ENCODE results near the gene TERT. TPM values are rescaled to one million over a fixed set of nuclear protein-coding genes. Genes with fewer than 3 reads are reported as not detected.
"Not testable (repeated sequence)": the region's sequence is repeated elsewhere in the genome, so short reads cannot be mapped to it uniquely, and the experiment has no call there.

The TERT gene
- total and polyA plus RNA-seq, 2 of the 8 experiments (the other 6 are each of a cell fraction or from before 2014, with no cell fraction given) = 13.1 to 23.1 TPM

- no peak for TF ChIP-seq KDM4A (IDR thresholded peaks at IDR 0.05; ENCODE audit: low read depth, low read length, severe bottlenecking)
- no peak for TF ChIP-seq TBP (IDR thresholded peaks at IDR 0.05; ENCODE audit: low read depth, low read length)
- no peak for TF ChIP-seq ASH2L (IDR thresholded peaks at IDR 0.05; ENCODE audit: low read length)
- TF ChIP-seq RFX5 (IDR thresholded peaks at IDR 0.05; ENCODE audit: borderline replicate concordance, low read depth, low read length) = no peak
- TF ChIP-seq EGR1 (IDR thresholded peaks at IDR 0.05; ENCODE audit: borderline replicate concordance, low read depth, low read length) = no peak
- TF ChIP-seq SUZ12 (IDR thresholded peaks at IDR 0.05; ENCODE audit: low read length) = no peak
- no peak for TF ChIP-seq POLR2A (IDR thresholded peaks at IDR 0.05; ENCODE audit: control extremely low read depth in 1 of 2, low read depth in 2 of 2, low read length in 2 of 2)
- no peak for TF ChIP-seq TAF7 (optimal IDR thresholded peaks at IDR 0.05; ENCODE audit: borderline replicate concordance, low read depth, low read length)
- no peak for TF ChIP-seq CTBP2 (IDR thresholded peaks at IDR 0.05; ENCODE audit: borderline replicate concordance, insufficient read depth, insufficient read length, low read length)
- no peak for TF ChIP-seq SP2 (IDR thresholded peaks at IDR 0.05; ENCODE audit: low read length)
- no peak for TF ChIP-seq KDM5A (IDR thresholded peaks at IDR 0.05; ENCODE audit: low read length)
Measured at GRCh38 chr5:1268056-1268455, 26.8 kb downstream of the TERT start (continued).

GRCh38 chr5:1267464-1267863 lies 27.4 kb downstream of the TERT start:
- H3K4me3 ChIP-seq (ENCODE audit: extremely low read depth in 1 of 4, insufficient read depth in 2 of 4, low read depth in 3 of 4, low read length in 4 of 4); POLR2A ChIA-PET (ENCODE audit: partially characterized antibody); H2AK5ac ChIP-seq (ENCODE audit: low read depth, low read length); H3K9ac ChIP-seq (replicated peaks in 1 of 4; ENCODE audit: extremely low read depth in 1 of 4, low read depth in 3 of 4, low read length in 3 of 4); FAIRE-seq; H3K79me1 ChIP-seq (ENCODE audit: low read depth, low read length); H2BK120ac ChIP-seq (replicated peaks; ENCODE audit: low read depth, low read length); DNase-seq (ENCODE audit: low read depth in 1 of 2, low spot score in 2 of 2); H3K23me2 ChIP-seq (ENCODE audit: low read depth, low read length); H4K8ac ChIP-seq (ENCODE audit: extremely low read depth, insufficient read depth, low read length); H3K4me1 ChIP-seq (replicated peaks in 1 of 4; ENCODE audit: control insufficient read depth in 3 of 4, insufficient read depth in 4 of 4, low read length in 3 of 4); H2AFZ ChIP-seq (ENCODE audit: low read length); H4K91ac ChIP-seq (replicated peaks; ENCODE audit: insufficient read length, low read length); H3K4me2 ChIP-seq (ENCODE audit: insufficient read depth in 1 of 2, low read depth in 2 of 2, low read length in 2 of 2); H3K56ac ChIP-seq (replicated peaks; ENCODE audit: insufficient read length, low read depth, low read length); H2BK5ac ChIP-seq (ENCODE audit: low read depth, low read length); H3K18ac ChIP-seq (ENCODE audit: extremely low read depth, low read length); H3K4ac ChIP-seq (replicated peaks; ENCODE audit: insufficient read length, low read depth, low read length); H3K14ac ChIP-seq (ENCODE audit: insufficient read length); H2BK15ac ChIP-seq (ENCODE audit: low read length); H4K20me1 ChIP-seq (replicated peaks in 1 of 2; ENCODE audit: control insufficient read depth in 1 of 2, insufficient read depth in 2 of 2, low read length in 2 of 2); H2BK20ac ChIP-seq (ENCODE audit: low read length); H2BK12ac ChIP-seq (ENCODE audit: low read depth, low read length); CTCF ChIA-PET (ENCODE audit: partially characterized antibody); H3K23ac ChIP-seq (ENCODE audit: insufficient read length); H3K27ac ChIP-seq (ENCODE audit: low read depth, low read length); H3K27me3 ChIP-seq (replicated peaks in 1 of 4; ENCODE audit: control insufficient read depth in 3 of 4, extremely low read depth in 1 of 4, insufficient read depth in 3 of 4, low read length in 3 of 4); H3K79me2 ChIP-seq (ENCODE audit: control insufficient read depth in 1 of 2, insufficient read depth in 2 of 2, low read length in 2 of 2); H4K5ac ChIP-seq (ENCODE audit: insufficient read length, low read depth, low read length): not testable (repeated sequence)
- peaks cover 12 to 32% of the 10 kb centered on the region in 2 experiments for H3K9me3 ChIP-seq (ENCODE audit: insufficient read depth in 2 of 2, low read depth in 1 of 2, low read length in 1 of 2)
- WGBS, 2 experiments (ENCODE audit: extremely low coverage in 1 of 2, insufficient coverage in 1 of 2, insufficient read length in 1 of 2, insufficient replicate concordance in 2 of 2, low coverage in 1 of 2, low lambda C conversion rate in 2 of 2, missing lambda C conversion rate in 1 of 2) = 82% methylated on average over 4 of the region's 5 CpGs; no CpG with 5 or more reads in 1 of the 2 experiments
- peaks cover 2 to 51% (median 10%) of the 10 kb centered on the region in 4 experiments; a peak in 6 of 8 replicates for H3K36me3 ChIP-seq (ENCODE audit: control insufficient read depth in 2 of 4, insufficient read depth in 4 of 4, low read length in 3 of 4)
